Suprapubic skin (tissue), 3 donors: ENCODE data around the gene TPRX1.

Source experiments
- CTCF ChIP-seq, 2 donors: fragments of 200-600 bp in 1 of 2; fragments of 450-650 bp in 1 of 2; sonication (generic) in 1 of 2; IDR thresholded peaks; one replicate each; pipeline ENCODE4 v1.5.1; 2016 to 2019; ENCODE audit warnings: antibody characterized with exemption in 2 of 2, mild to moderate bottlenecking in 1 of 2, moderate library complexity in 1 of 2
- EP300 ChIP-seq: sonication (generic); formaldehyde crosslinking; IDR thresholded peaks from one replicate; pipeline ENCODE4 v1.6.1; 2017; ENCODE audit warnings: antibody characterized with exemption
- POLR2A ChIP-seq, 2 donors: fragments of 450-650 bp; IDR thresholded peaks; one replicate each; pipeline ENCODE4 v1.6.1; 2017; ENCODE audit warnings: antibody characterized with exemption in 2 of 2, mild to moderate bottlenecking in 2 of 2, moderate library complexity in 2 of 2

GRCh38 chr19:47853003-47853402, 48.7 kb upstream of the TPRX1 start:
- no peak for TF ChIP-seq CTCF (IDR thresholded peaks at IDR 0.05)
- TF ChIP-seq EP300 = no peak
- TF ChIP-seq POLR2A (IDR thresholded peaks at IDR 0.05) = no peak
